AG04450 (cell line): ENCODE results near the gene SLCO1A2. TPM values are rescaled to one million over a fixed set of nuclear protein-coding genes. Genes with fewer than 3 reads are reported as not detected.

Experiments used
- CTCF ChIA-PET: fragments of 300-600, 350-600 bp; formaldehyde crosslinking; extraction: SDS; loops from one replicate; lab custom pipeline; 2022; ENCODE audit warnings: antibody characterized with exemption, inconsistent platforms; lab: Charles Lee
- POLR2A ChIA-PET: fragments of 350-600 bp; formaldehyde crosslinking; extraction: SDS; loops from one replicate; lab custom pipeline; 2021; ENCODE audit warnings: antibody characterized with exemption, inconsistent platforms; lab: Yijun Ruan, JAX
- DNase-seq: peaks from one replicate; pipeline ENCODE4 v3.0.0-alpha.2; 2011; ENCODE audit warnings: low read depth, low spot score
- H3K27ac ChIP-seq: one replicate; pipeline ENCODE4 v1.5.1; 2012; ENCODE audit warnings: low read depth, low read length, control low read depth
- H3K27me3 ChIP-seq: one replicate; pipeline ENCODE4 v1.6.0; 2012; ENCODE audit warnings: low read length; ENCODE audit not compliant: control insufficient read depth, insufficient read depth
- H3K4me3 ChIP-seq: 2 replicates; pipeline ENCODE4 v1.5.1; 2011; ENCODE audit warnings: mild to moderate bottlenecking, low read depth, low read length, control low read depth
- H3K9me3 ChIP-seq: 2 replicates; pipeline ENCODE4 v1.5.1; 2012; ENCODE audit warnings: low read length; ENCODE audit not compliant: control insufficient read depth, insufficient read depth
- polyA plus RNA-seq: library from polyadenylated mRNA; depleted of rRNA; stranded (reverse); fragments of >200 nt; gene quantifications from 2 replicates; pipeline ENCODE4 v1.2.3, GENCODE V29; 2011
- TF ChIP-seq, protein P1 (sequence below): IDR thresholded peaks from 2 replicates; pipeline ENCODE4 v1.5.1; 2011; ENCODE audit warnings: low read depth, low read length, control low read depth, inconsistent platforms

Gene SLCO1A2
- polyA plus RNA-seq, 1 experiment, result not detected

GRCh38 chr12:21257172-21257571, 77.5 kb downstream of the SLCO1A2 start:
- ChIA-PET CTCF (no interaction called here), POLR2A (no interaction called here)
- no peak overlapping the region for H3K27ac ChIP-seq
- DNase-seq, result no peak
- TF ChIP-seq, protein P1, sequence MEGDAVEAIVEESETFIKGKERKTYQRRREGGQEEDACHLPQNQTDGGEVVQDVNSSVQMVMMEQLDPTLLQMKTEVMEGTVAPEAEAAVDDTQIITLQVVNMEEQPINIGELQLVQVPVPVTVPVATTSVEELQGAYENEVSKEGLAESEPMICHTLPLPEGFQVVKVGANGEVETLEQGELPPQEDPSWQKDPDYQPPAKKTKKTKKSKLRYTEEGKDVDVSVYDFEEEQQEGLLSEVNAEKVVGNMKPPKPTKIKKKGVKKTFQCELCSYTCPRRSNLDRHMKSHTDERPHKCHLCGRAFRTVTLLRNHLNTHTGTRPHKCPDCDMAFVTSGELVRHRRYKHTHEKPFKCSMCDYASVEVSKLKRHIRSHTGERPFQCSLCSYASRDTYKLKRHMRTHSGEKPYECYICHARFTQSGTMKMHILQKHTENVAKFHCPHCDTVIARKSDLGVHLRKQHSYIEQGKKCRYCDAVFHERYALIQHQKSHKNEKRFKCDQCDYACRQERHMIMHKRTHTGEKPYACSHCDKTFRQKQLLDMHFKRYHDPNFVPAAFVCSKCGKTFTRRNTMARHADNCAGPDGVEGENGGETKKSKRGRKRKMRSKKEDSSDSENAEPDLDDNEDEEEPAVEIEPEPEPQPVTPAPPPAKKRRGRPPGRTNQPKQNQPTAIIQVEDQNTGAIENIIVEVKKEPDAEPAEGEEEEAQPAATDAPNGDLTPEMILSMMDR, result no peak
- no peak overlapping the region for H3K4me3 ChIP-seq
- H3K27me3 ChIP-seq, result no peaks in the 10 kb centered on the region
- no peaks in the 10 kb centered on the region for H3K9me3 ChIP-seq

DNA sequence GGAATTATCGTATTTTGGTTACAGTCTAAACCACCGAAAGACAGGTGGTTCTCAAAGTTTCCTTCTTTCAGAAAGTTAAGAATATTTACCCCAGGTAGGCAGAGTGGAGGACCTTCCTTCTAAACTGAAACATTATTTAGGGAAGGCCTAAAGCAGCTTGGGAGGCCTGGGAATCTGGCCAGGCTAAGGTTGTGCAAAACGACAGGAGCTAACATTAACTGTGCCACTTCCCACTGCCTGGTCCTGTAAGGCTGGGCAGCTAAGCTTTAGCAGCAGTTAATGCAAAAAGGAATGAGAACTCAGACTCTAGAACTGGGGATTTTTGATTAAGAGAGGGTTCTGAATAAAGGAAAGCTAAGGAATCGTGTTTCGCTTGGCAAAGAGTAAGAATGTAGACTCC, 82.6 kb downstream of the SLCO1A2 start:
- Histone ChIP-seq H3K27ac (no peak overlapping the region), H3K4me3 (no peak overlapping the region), H3K27me3 (no peaks in the 10 kb centered on the region), H3K9me3 (no peaks in the 10 kb centered on the region)
- TF ChIP-seq, protein P1, result no peak
- DNase-seq, result no peak
- ChIA-PET POLR2A (no interaction called here), CTCF (no interaction called here)

GRCh38 chr12:21248679-21249078, 86.0 kb downstream of the SLCO1A2 start:
- no peaks in the 10 kb centered on the region for H3K9me3 ChIP-seq
- TF ChIP-seq, protein P1, result no peak
- POLR2A ChIA-PET, result no interaction called here
- H3K27ac ChIP-seq, result no peak overlapping the region
- H3K4me3 ChIP-seq, result no peak overlapping the region
- no peak for DNase-seq
- no peaks in the 10 kb centered on the region for H3K27me3 ChIP-seq
- CTCF ChIA-PET, result interaction anchor here (0.6 to 2.3 kb wide), 3 partner anchors 203 to 432 kb away, joined by 3 to 11 read pairs (median 4); no protein-coding TSS in a partner anchor

GRCh38 chr12:21239866-21240265, 94.9 kb downstream of the SLCO1A2 start:
- H3K27ac ChIP-seq, result no peak overlapping the region
- POLR2A ChIA-PET, result no interaction called here
- TF ChIP-seq, protein P1, result no peak
- H3K9me3 ChIP-seq, result peaks cover 2% of the 10 kb centered on the region; the same call in 1 of the 2 replicates
- CTCF ChIA-PET, result no interaction called here
- no peak overlapping the region for H3K4me3 ChIP-seq
- H3K27me3 ChIP-seq, result no peaks in the 10 kb centered on the region
- DNase-seq, result no peak

DNA sequence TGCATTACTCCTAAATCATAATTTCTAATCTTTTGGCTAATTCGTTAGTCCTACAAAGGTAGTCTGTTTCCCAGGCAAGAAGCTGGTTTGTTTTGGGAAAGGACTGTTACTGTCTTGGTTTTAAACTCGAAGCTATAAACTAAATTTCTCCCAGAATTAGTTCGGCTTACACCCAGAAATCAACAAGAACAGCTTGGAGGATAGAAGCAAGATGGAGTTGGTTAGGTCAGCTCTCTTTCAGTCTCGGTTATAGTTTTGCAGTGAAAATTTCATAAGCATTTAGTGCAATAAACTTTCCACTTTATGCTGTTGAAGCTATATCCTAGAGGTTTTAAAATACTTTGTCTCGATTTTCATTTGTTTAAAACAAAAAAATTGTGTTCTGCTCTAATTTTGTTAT, 100.3 kb downstream of the SLCO1A2 start:
- ChIA-PET POLR2A (no interaction called here), CTCF (no interaction called here)
- Histone ChIP-seq H3K27me3 (no peaks in the 10 kb centered on the region), H3K27ac (no peak overlapping the region), H3K9me3 (peaks cover 5% of the 10 kb centered on the region; the same call in 1 of the 2 replicates), H3K4me3 (no peak overlapping the region)
- TF ChIP-seq, protein P1, result no peak
- DNase-seq, result no peak
